ENCODE measurements around the gene DHODH. TPM values are rescaled to one million over a fixed set of nuclear protein-coding genes. Genes with fewer than 3 reads are reported as not detected.

DHODH gene
- total and polyA plus RNA-seq, 2 of the 13 experiments (the other 11 are each of a cell fraction or from before 2014, with no cell fraction given): 10.7 to 16.4 TPM

GRCh38 chr16:72008424-72009216 is at the start of gene DHODH (continued):
- TF ChIP-seq MBNL3 (CRISPR knock-in tag; conservative IDR thresholded peaks at IDR 0.05) (no peak), THAP11 (CRISPR knock-in tag; IDR thresholded peaks at IDR 0.05) (peak; percentile 75), ZNF557 (CRISPR knock-in tag; IDR thresholded peaks at IDR 0.05) (no peak), SRF (IDR thresholded peaks at IDR 0.05; ENCODE audit: low read depth, low read length) (no peak), HOXA3 (CRISPR knock-in tag; IDR thresholded peaks at IDR 0.05) (peak; percentile 34; the same call in 1 of the 2 replicates), PRDM4 (CRISPR knock-in tag; IDR thresholded peaks at IDR 0.05; ENCODE audit: borderline replicate concordance) (no peak), SKIL (CRISPR knock-in tag; IDR thresholded peaks at IDR 0.05; ENCODE audit: borderline replicate concordance) (peak; percentile 49; the same call in 1 of the 2 replicates), DPF2 (CRISPR knock-in tag; IDR thresholded peaks at IDR 0.05; ENCODE audit: borderline replicate concordance, low read depth) (0 out of 2 replicates have a peak, but pooled peaks have one; percentile 45), IRF1 (CRISPR knock-in tag; IDR thresholded peaks at IDR 0.05; ENCODE audit: low read depth) (peak; percentile 72; the same call in 1 of the 2 replicates), ZNF574 (CRISPR knock-in tag; IDR thresholded peaks at IDR 0.05) (peak; percentile 88), DRAP1 (CRISPR knock-in tag; IDR thresholded peaks at IDR 0.05) (peak; percentile 95), ZBTB25 (CRISPR knock-in tag; IDR thresholded peaks at IDR 0.05) (no peak), PAXIP1 (CRISPR knock-in tag; conservative IDR thresholded peaks at IDR 0.05) (peak; percentile 60)
